Ecto neural progenitor cell (in vitro differentiated cells): ENCODE data around the gene CELF4.

Experiments used
- DNase-seq: peaks from one replicate; pipeline ENCODE4 v3.0.0-alpha.2; 2018; ENCODE audit warnings: low spot score

CELF4 gene

DNA sequence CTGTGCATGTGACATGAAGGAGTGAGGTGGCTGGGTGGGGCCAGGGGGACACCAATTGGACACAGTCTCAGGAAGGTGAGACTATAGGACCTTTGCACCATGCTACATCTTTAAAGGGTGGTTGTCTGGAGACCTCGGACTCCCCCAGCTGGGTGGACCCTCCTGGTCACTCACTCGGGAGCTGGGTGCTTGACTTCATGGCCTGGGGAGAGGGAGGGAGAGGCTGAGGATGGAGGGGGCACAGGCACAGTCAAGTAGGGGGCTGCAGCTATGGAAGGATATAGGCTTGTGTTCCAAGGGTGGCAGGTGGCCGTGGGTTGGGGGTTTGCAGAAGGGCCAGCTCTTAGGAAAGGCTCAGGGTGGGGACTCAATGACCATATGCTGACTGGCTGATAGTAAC is 7.1 kb upstream of the CELF4 start:
- no peak for DNase-seq

DNA sequence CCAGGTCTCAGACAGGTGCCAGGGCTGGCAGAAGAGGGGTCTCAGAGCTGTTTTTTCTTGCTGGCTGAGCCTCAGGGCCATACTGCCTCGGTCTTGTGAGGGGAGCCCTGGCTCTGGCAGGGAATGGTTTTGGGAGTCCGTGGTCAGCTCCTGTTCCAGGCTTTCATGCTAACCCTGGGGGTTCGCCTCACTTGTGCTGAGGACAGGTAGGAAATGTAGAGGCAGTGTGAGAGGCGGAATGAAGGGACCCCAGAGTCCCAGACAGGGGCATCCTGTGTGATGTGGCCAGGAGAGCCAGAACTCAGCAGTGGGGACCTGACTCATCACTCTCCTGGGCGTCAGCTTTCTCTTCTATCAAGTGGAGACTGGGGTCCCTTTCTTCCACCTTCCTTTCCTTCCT is 5.7 kb upstream of the CELF4 start:
- peak; percentile 34 for DNase-seq

DNA sequence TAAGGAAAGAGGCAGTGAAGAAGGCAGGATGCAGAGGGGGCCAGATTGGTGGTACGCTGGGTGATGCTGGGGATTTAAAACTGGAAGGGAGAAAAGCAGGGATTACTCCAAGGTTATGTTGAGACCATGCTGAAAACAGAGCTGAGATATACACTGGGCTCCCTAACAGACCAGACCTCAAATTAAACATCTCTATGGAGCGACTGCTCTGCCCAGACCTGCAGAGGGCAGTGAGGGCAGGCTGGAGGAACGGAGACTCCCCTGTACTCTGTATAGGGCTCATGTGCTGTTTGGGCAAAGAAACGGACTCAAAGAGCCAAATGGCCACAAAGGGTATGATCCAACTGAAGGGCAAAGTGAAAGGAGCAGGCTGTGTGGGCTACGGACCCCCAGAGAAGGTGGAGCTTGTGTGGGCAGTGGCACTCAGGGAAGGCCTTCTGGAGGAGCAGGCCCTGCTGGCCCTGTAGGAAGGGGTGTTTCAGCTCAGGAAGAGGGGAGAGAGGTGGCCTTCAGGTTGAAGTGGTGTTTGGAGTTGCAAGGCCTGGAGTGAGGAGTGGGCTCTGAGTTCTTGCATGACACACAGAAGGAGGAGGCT is 4.8 kb upstream of the CELF4 start:
- peak; percentile 48 for DNase-seq

DNA sequence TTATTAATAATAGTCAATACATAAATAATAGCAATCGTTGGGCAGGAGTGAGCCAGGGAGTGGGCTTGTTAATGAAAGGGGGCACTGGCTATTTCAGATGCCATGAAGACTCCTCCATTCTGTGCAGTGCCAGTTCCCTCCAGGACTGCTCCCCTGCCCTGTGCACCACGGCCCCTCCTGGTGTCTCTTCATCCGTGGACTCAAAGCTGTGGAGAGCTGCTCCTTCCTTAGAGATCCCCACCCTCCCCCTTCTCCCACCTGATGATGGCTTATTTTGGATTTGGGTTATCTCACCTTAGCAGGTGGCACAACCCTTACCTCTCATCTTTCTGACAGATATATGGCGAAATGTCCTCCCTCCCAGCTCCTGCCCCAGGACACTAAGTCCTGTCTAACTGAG is 3.1 kb upstream of the CELF4 start:
- DNase-seq = no peak

DNA sequence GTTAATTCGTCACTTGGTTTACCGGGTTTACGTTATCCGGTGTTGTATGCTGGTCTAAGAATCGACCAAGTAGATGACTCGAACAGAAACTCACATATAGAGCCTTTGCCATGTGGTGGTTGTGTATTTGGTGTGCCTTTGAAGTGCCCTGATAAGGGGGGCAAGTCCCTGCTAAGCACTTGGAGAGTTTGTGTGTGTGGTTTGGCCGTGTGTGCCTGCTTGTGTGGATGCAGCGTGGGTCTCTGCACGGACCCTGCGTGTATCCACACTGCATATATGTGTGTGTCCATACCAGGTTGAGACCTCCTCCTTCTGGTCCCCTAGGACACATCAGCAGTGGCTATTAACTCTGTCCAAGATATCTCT is 2.4 kb upstream of the CELF4 start:
- no peak for DNase-seq

DNA sequence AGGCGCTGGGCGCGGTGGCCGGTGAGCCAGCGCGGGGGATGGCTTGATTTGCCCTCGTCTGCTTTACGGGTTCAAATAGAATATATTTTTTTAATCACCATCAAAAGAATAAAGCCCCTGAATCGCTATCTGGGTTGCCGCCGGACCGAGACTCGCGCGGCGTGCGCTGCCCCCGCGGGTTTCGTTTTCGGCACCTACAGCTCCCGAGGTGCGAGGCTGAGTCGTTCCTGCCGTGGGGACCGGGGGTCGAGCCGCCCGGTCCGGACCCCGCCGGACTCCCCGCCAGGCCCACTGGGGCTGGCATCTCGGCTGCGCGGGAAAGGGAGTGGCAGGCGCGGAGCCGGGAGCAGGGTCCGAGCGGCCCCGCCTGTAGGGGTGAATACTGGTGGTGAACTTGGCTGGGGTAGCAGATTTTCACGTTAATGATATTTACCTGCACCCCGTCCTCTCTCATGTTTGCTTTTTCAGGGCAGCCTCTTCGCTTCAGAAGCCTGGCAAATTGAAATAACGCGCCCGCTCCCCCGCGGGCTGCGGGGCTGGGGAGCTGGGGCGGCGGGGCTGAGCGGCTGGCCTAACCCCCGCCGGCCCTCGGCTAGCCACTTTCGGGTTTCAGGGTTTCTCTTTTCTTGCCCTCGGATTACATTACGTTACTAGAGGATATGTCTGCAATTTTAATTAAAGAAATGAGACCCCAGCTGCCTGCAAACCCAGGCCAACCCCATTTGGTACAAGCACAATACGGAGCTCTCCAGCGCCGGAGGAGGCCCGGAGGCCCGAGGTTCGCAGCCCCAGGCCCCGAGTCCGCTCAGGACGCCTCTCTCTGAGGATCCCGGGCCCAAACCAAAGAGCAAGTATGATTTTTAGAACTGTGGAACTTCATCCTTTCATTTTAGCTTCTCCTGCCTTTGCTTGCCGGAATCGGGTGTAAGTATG is 1.7 kb upstream of the CELF4 start:
- DNase-seq = no peak

DNA sequence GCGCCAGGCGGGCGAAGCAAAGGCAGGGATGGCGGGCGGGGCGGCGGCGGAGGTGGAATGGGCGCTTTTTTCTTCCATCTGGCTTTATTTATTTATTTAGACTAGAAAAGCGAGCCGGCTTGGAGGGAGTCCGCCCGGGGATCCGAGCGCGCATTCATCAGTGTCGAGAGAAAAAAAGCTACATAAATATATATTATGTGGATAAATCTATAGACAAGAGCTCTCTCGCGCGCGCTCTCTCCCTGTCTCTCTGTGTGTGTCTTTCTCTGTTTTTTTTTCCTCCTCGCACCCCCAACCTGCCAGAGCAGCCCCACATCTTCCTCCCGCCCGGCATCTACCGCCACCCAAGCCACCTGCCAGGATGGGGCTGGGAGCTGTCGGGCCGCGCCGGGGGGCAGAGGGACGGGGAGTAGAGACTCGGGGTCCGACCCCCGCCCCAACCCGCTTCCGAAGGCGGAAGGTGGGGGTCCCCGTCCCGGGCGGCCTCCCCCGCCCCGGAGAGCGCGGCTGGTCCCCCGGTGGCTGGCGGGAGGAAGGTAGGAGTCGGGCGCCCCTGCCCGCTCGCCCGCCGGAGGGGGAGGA is 972 bp upstream of the CELF4 start:
- no peak for DNase-seq

DNA sequence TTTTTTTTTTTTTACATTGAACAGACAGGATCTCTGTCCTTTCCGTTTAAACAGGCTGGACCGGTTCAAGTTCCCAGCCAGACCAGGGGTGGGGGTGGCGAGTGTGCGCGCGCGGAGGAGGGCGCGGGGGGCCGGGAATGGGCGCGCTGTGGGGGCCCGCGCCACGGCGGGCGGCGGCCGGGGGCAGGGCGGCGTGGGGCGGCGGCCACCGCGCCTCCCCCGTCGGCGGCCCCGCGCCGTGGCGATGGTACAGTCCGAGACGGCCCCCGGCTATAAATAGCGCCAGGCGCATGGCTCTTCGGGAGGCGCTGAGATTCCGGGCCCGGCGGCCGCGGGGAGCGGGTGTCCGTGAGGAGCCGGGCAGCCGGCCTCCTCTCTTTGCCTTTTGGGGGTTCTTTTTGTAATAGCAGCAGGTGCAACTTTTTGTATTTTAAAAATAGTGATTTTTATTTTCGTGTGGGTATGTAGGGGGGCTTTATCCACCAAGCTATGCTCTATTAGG is 430 bp upstream of the CELF4 start:
- DNase-seq = peak; percentile 83

DNA sequence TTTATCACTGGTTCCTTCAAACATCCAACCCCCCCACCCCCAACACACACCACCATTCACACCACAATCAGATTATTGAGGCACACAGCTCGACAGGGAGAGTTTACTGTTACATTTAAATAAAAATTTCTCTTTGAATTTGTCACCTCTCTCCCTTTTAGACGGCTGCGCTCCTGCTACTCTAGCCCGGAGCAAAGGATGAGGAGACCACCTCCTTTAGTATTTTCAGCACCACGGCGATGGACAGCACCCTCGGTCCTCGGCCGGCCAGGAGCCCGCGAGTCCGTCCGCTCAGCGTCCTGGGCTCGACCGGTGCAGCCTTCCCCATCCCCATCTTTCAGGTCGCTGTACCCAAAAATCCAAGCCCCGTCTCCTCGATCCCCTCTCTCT is 892 bp downstream of the CELF4 start:
- peak; percentile 89 for DNase-seq

DNA sequence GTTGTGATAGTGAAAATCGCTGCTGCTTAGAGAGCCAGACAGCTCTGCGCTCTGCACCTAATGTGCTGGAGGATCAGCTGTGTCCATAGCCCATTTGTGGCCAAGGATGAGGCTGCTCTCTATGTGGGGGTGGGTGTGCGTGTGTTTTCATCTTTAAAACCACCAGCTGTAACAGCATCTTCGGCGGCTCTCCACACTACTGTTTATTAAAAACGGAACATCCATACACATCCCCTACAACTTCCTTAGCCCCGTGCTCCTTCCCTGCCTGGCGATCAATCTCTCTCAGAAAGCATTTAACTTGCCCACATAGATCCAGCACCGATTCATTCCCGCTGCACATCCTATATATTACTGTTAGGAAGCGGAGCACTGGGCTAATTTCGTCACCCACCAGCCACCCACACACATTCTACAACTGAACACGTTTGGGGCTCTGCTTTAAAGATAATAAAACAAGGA is 1.6 kb downstream of the CELF4 start:
- DNase-seq = no peak

DNA sequence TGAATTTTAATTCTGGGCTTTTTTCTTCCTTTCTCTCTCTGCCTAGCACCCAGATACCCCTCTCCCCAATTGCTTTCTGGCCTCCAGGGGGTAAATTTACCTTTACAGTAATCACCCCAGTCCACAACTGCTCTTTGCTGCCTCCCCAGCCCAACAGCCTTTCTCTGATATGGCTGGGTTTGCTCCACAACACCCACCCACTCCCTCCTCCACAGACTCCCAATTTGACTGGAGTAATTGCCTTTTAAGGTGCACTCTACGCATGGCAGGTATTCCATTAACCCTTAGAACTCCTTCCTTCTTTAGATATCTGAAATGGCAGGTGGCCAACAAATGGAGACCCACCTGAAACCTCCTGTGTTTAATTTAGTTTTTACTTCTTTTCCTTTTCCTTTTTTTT is 3.6 kb downstream of the CELF4 start:
- no peak for DNase-seq

DNA sequence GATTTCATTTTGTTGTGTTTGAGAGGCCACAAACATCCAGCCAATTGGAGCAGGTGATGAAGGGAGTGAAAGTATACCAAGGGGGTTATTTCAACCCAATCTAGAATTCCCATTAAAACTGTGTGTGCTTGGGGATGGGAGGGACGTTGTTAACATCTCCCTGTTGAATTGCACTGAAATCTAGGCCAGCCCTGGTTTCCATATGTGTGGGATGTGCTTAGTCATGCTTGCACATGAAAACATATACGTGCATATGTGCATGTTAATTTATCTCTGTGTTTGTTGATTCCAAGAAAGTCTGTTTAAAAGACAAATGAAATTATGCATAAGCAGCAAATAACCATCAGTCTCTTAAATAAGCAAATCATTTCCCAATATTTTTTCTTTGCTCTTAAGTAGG is 5.6 kb downstream of the CELF4 start:
- DNase-seq = no peak

DNA sequence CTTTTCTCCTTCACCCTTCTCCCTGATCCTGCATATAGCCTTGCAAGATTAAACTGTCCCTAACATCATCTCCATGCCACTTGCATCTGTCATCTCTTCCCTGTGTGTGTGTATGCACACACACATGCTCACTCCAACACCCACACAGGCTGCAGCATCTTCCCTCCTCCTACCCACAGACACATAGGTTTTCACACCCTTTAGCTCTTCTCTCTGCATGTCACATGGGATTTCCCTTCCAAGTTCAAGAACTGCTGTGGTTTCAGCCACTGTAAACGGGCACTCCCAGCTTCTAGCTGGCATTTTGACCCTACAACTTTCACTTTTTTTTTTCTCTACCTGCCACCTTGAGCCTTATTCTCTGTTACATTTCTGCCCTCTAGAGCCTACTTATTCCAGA is 6.4 kb downstream of the CELF4 start:
- DNase-seq = no peak

DNA sequence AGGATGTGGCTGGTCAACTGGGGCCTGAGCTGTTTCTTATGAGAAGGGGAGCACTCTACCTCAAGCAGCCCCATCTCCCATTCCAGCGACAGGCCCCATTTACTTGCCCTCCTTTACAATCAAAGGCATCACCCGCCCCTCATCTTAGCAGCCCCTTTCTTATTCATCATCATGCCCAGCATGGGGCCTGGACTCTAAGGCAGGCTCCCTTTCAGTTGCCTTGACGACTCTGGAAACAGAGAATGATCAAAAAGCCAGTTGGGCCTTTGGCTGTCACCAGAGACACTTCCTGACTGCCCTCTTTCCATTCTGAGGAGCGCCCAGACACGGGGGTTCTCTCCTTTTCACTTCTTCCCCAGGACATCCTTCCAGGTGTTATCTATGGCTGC is 11.2 kb downstream of the CELF4 start:
- no peak for DNase-seq

DNA sequence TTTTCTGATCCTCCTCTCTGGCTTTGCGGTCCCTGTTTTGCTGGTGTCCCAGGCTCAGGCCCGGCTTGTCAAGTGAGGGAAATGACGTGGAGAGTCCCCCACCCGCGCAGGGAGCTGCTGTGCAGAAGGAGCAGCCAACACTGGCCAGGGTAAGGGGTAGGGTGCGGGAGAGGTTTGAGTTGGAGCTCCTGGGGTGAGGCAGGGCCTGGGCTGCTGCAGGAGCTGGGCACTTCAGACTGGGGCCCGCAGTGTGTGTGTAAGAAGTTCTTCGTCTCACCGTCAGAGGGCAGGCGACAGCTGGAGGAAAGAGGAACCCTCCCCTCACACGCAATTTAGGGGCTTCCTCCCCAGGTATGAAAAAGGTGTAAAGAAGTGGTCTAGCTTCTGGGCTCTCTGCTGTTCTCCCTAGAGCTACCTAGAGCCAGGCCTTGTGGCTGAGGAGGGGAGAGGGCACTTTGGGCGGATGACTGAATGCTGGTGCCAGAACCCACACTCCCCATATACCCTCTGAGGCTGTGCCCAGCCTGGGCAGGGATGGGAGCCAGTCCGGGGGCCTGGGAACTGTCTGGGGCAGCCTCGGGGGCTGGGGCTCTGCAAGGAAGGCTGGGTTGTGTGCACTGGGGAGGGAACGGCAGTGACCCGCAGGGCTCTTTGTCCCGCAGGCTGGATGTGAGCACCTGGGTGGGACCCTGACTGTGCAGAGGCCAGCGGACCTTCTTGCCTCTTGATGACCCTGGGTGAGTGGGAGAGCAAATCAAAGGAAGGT is 11.8 kb downstream of the CELF4 start:
- DNase-seq = no peak

DNA sequence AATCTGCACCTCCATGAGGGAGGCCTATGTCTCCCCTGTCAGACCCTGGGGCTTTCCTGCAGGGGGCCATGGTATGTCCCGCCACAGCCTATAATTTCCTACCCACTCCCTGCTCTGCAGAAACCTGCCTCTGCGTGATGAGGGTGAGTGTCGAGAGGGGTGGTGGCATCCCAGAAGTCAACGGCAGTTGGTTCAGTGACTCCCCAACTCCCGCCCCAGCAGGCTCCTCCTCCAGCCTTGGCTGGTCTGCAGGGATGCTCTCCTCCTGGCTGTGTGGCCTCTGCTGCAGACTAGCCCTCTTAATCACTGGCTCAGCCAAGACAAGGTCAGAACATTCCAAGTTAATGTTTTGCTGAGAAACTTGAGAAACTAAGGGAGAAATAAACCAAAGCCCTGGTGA is 13.3 kb downstream of the CELF4 start:
- DNase-seq = no peak

DNA sequence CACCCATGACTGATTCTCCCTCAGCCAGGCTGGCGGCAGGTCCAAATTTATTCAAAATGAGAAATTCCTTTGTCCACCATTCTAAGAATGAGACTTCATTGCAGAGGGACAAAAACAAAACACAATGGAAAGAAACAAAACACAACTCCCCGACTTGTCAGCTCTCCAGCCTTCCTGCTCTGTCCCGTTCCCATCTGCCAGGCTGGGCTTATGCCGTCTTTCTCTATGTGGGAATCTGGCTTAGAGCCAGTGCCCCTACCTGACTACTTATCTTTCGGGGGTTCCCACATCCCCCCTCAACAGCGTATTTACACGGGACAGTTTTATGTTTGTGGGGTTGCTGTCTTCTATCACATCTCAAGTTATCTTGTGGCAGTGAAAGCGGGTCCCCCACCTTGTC is 13.8 kb downstream of the CELF4 start:
- no peak for DNase-seq

DNA sequence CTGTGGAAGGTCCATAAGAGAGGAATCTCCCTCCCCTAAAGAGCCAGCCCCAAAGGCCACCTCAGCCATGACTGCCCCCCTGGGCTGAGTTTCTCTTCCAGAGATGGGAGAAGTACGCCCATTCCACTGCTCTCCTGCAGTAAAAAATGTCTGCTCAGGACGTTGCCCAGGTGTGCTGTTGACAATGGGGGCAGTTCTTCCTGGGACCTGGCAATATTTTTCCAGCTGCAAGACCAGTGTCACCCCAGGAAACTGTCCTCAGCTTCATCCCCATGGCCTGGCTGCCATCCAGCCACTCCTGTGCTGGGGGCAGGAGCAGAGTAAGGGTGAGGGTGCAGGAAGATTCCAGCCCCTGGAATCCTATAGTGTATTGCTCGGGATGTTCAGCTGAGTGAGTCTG is 14.3 kb downstream of the CELF4 start:
- no peak for DNase-seq

DNA sequence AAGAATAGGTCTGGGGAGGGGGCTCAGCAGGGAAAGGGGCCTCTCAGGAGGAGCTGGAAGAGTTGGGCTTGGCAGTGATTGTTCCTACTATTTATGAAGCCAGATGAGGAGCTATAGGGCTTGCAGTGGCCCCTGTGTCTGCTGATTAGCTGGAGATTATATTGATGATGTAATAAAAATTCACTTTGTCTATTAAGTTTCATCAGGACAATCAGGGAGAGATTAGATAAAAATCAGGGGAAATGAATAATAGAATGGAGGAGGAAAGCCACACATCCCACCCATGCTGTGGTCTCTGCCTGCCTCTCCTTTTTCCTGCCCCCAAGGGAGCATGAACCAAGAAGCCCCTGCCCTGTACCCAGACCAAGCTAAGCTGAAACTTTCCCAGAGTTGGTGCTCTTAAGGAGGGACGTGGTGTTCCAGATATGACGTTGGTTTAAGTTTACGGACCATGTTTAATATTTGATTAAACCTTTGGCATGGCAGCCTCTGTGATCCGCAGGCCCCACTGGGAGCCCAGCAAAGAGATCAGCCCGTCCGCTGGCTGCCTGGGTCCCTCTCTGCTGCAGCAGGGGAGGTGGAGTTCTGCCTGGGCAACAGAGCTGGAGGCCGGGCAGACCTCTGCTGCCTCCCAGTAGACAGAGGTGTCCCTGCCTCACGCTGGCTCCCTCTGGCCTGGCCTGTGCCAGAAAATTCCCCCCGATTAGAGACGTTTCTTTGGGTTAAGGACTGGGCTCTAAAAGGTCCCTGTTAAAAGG is 15.3 kb downstream of the CELF4 start:
- DNase-seq = no peak

DNA sequence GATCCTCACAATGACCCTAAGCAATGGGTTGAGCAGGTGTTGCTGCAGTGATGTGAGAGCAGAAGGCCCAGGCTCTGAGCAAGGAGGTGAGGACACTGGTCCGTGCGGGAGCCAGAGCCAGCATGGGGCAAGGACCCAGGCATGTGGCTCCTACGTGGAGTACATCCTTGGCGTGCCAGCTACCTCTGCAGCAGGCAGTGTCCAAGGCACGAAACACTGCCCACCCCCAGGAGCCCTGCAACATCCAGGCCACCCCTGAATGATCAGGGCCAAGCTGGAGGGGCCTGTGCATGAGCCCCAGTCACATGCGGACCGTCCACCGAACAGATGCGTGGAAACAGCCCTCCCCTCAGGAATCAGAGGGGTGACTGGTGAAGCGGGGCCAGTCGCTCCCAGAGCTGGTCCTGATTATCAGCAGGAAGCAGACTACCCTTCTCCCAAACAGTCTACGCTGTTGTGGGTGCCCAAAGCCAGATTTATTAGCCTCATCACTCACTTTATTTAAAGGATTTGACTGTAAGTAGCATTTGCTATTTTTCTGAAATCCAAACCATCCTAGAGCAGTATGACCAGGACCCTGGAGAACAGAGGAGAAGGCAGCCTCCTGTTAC is 16.8 kb downstream of the CELF4 start:
- DNase-seq = no peak

DNA sequence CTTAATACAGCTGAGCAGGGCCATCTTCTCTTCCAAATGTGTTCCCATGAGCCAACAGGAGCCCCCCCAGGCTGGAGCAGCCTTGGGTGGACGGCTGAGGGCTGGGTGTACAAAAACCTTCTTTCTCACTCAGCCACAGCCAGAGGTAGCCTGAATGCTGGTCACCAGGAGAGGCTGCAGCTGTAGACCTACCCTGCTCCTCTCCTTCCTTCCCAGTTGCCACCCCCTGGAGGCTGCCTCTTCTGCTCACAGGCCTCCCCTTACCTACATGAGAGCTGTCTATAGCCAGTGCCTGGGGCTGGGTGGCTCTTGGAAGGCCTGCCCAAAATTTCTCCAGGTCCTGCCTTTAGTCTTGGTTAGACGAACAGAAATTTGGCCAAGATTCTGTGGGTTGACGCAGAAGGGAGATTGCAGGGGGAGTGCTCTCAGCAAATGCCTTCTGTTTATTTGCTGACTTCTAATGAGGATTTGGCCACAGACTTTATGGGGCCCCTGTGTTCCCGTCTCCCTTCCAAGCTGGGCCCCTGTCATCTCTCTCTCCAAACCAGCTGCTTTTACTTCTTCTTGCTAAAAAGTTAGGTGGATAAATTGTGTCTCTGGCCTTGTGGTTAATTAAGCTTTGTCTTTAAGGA is 18.3 kb downstream of the CELF4 start:
- no peak for DNase-seq
